GM23338 (cell line): ENCODE results near the gene ATAD5.

Source experiments
- EZH2 ChIP-seq: fragments of 200-600 bp; sonication (generic); IDR thresholded peaks from one replicate; pipeline ENCODE4 v1.8.0; 2017; ENCODE audit warnings: antibody characterized with exemption, mild to moderate bottlenecking, low read depth; ENCODE audit not compliant: unreplicated experiment
- EZH2phosphoT487 ChIP-seq: fragments of 200-600 bp; sonication (generic); IDR thresholded peaks from one replicate; pipeline ENCODE4 v1.8.1; 2018; ENCODE audit warnings: antibody characterized with exemption; ENCODE audit not compliant: unreplicated experiment
- JUNB ChIP-seq: IDR thresholded peaks from one replicate; pipeline ENCODE4 v1.6.1; 2016; ENCODE audit warnings: antibody characterized with exemption; ENCODE audit not compliant: unreplicated experiment
- POLR2AphosphoS5 ChIP-seq: IDR thresholded peaks from 2 replicates; pipeline ENCODE4 v1.6.1; 2016; ENCODE audit warnings: antibody characterized with exemption, low read depth
- STAT1 ChIP-seq: IDR thresholded peaks from one replicate; pipeline ENCODE4 v1.6.1; 2016; ENCODE audit warnings: antibody characterized with exemption; ENCODE audit not compliant: unreplicated experiment
- TF ChIP-seq, protein P1 (sequence below), 2 experiments: fragments of 200-600 bp in 1 of 2; sonication (generic) in 1 of 2; conservative IDR thresholded peaks; 2 replicates each; pipeline versions ENCODE4 v1.5.1 to v1.6.1; 2016 to 2017; ENCODE audit warnings: antibody characterized with exemption in 2 of 2, low read depth in 2 of 2, mild to moderate bottlenecking in 2 of 2, moderate library complexity in 1 of 2
- TF ChIP-seq, protein P2 (sequence below): IDR thresholded peaks from one replicate; pipeline ENCODE4 v1.6.1; 2018; ENCODE audit warnings: antibody characterized with exemption; ENCODE audit not compliant: unreplicated experiment

DNA sequence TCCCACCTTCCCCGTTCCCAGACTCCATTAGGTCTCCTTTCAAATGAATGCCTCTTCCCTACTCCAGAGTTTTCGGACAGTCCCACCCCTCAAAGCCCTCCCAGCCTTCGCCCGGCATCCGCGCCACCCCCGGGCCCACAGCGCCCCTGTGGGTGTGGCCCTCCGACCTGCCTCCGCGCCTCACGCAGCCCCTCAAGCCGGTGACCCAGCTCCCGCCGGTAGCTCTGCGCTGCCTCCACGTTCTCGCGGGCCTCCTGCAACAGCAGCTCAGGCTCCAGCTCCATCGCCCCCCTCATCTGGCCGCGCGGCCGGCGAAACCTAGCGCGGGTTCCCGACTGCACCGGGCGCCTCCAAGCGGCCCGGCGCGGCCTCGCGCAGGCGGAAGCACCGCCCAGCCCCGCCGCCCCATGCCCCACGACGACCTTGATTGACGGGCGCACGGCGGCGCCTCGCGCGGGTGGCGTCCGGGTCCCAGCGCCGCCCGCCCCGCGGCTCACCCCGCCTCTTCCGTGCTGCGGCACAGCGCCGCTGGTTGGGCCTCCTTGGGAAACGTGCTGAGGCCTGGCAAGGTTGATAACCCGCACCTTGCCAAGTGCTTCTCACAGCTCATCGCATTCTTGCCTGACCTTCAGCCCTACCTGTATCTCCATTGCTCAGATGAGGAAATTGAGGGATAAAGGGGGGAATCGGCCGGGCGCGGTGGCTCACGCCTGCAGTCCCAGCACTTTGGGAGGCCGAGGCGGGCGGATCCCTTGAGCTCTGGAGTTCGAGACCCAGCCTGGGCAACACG, 7.2 kb upstream of the ATAD5 start, which contains the start of gene CRLF3:
- TF ChIP-seq, protein P1, sequence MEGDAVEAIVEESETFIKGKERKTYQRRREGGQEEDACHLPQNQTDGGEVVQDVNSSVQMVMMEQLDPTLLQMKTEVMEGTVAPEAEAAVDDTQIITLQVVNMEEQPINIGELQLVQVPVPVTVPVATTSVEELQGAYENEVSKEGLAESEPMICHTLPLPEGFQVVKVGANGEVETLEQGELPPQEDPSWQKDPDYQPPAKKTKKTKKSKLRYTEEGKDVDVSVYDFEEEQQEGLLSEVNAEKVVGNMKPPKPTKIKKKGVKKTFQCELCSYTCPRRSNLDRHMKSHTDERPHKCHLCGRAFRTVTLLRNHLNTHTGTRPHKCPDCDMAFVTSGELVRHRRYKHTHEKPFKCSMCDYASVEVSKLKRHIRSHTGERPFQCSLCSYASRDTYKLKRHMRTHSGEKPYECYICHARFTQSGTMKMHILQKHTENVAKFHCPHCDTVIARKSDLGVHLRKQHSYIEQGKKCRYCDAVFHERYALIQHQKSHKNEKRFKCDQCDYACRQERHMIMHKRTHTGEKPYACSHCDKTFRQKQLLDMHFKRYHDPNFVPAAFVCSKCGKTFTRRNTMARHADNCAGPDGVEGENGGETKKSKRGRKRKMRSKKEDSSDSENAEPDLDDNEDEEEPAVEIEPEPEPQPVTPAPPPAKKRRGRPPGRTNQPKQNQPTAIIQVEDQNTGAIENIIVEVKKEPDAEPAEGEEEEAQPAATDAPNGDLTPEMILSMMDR (conservative IDR thresholded peaks at IDR 0.05; ENCODE audit: low read depth in 2 of 2), result peak in 1 of 2 experiments; percentile 41; a peak in 3 of 4 replicates
- TF ChIP-seq POLR2AphosphoS5 (peak; percentile 88), EZH2 (no peak), STAT1 (no peak), JUNB (peak; percentile 19), EZH2phosphoT487 (no peak)
- TF ChIP-seq, protein P2, sequence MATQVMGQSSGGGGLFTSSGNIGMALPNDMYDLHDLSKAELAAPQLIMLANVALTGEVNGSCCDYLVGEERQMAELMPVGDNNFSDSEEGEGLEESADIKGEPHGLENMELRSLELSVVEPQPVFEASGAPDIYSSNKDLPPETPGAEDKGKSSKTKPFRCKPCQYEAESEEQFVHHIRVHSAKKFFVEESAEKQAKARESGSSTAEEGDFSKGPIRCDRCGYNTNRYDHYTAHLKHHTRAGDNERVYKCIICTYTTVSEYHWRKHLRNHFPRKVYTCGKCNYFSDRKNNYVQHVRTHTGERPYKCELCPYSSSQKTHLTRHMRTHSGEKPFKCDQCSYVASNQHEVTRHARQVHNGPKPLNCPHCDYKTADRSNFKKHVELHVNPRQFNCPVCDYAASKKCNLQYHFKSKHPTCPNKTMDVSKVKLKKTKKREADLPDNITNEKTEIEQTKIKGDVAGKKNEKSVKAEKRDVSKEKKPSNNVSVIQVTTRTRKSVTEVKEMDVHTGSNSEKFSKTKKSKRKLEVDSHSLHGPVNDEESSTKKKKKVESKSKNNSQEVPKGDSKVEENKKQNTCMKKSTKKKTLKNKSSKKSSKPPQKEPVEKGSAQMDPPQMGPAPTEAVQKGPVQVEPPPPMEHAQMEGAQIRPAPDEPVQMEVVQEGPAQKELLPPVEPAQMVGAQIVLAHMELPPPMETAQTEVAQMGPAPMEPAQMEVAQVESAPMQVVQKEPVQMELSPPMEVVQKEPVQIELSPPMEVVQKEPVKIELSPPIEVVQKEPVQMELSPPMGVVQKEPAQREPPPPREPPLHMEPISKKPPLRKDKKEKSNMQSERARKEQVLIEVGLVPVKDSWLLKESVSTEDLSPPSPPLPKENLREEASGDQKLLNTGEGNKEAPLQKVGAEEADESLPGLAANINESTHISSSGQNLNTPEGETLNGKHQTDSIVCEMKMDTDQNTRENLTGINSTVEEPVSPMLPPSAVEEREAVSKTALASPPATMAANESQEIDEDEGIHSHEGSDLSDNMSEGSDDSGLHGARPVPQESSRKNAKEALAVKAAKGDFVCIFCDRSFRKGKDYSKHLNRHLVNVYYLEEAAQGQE, result no peak
